Transverse colon (tissue), 4 donors: ENCODE data around the gene CPN1. TPM values are rescaled to one million over a fixed set of nuclear protein-coding genes. Genes with fewer than 3 reads are reported as not detected.

ENCODE experiments used
- DNase-seq: peaks from one replicate; pipeline ENCODE4 v3.0.0-alpha.2; 2019
- H3K27ac ChIP-seq, 4 donors: fragments of 200-600 bp; sonication (generic); 2 replicates each; pipeline ENCODE4 v1.5.1; 2016 to 2018; ENCODE audit warnings: inconsistent platforms in 4 of 4
- H3K27me3 ChIP-seq: fragments of 200-600 bp; sonication (generic); 2 replicates; pipeline ENCODE4 v1.5.1; 2017; ENCODE audit warnings: inconsistent platforms
- H3K36me3 ChIP-seq, 4 donors: fragments of 200-600 bp; sonication (generic); 2 replicates each; pipeline ENCODE4 v1.5.1; 2017 to 2019; ENCODE audit warnings: inconsistent platforms in 4 of 4
- H3K4me1 ChIP-seq, 4 donors: fragments of 200-600 bp; sonication (generic); 2 replicates each; pipeline ENCODE4 v1.5.1; 2017 to 2020; ENCODE audit warnings: inconsistent platforms in 4 of 4
- H3K4me3 ChIP-seq, 4 donors: fragments of 200-600 bp; sonication (generic); 1 replicate in 1 of 4; 2 replicates in 3 of 4; pipeline versions ENCODE4 v1.5.1 to v1.6.1; 2017 to 2019; ENCODE audit warnings: inconsistent platforms in 4 of 4
- H3K9me3 ChIP-seq, 2 donors: fragments of 200-600 bp; sonication (generic); 2 replicates each; pipeline ENCODE4 v1.5.1; 2017 to 2019; ENCODE audit warnings: inconsistent platforms in 2 of 2
- EP300 ChIP-seq: sonication (generic); formaldehyde crosslinking; IDR thresholded peaks from one replicate; pipeline ENCODE4 v1.6.1; 2017; ENCODE audit warnings: antibody characterized with exemption, low read depth
- POLR2A ChIP-seq: fragments of 450-650 bp; IDR thresholded peaks from one replicate; pipeline ENCODE4 v1.6.1; 2016; ENCODE audit warnings: antibody characterized with exemption, mild to moderate bottlenecking, moderate library complexity
- POLR2AphosphoS5 ChIP-seq, 3 donors: sonication (generic); formaldehyde crosslinking; IDR thresholded peaks; one replicate each; pipeline ENCODE4 v1.6.1; 2016; ENCODE audit warnings: antibody characterized with exemption in 3 of 3
- WGBS, 2 donors: methylation state at CpG; one replicate each; pipeline ENCODE4 v1.1.5; 2018; ENCODE audit warnings: low coverage in 1 of 2; 5-methylcytosine and 5-hydroxymethylcytosine counted together
- in situ Hi-C, 4 donors: fragments of 200-750 bp; cut with MboI; loops; one replicate each; pipeline versions ENCODE4 v1.15.0 to v1.15.1; 2017; ENCODE audit warnings: low sequenced_read_pairs in 3 of 4, low pct_ligation_motif_present in 1 of 4, low pct_unique_long_range_greater_than_20kb in 1 of 4
- intact Hi-C: fragments of 100-400 bp; cut with DNase I; formaldehyde crosslinking; loops from one replicate; pipeline ENCODE4 v1.15.1; 2023; ENCODE audit warnings: low total_unique reads
- total RNA-seq, 4 donors: library from RNA; depleted of rRNA; stranded (reverse); fragments of >200 nt; gene quantifications; one replicate each; pipeline ENCODE4 v1.1.0, GENCODE V29; 2016
- TF ChIP-seq, protein P1 (sequence below), 5 experiments: fragments of 200-600 bp in 3 of 5; fragments of 450-650 bp in 2 of 5; sonication (generic) in 3 of 5; IDR thresholded peaks; 1 replicate in 2 of 5; 2 replicates in 3 of 5; pipeline ENCODE4 v1.5.1; 2016 to 2017; ENCODE audit warnings: antibody characterized with exemption in 5 of 5, inconsistent platforms in 3 of 5, mild to moderate bottlenecking in 2 of 5, moderate library complexity in 1 of 5

CPN1 gene
- total RNA-seq, 4 donors from 2014 or later, result not detected

DNA sequence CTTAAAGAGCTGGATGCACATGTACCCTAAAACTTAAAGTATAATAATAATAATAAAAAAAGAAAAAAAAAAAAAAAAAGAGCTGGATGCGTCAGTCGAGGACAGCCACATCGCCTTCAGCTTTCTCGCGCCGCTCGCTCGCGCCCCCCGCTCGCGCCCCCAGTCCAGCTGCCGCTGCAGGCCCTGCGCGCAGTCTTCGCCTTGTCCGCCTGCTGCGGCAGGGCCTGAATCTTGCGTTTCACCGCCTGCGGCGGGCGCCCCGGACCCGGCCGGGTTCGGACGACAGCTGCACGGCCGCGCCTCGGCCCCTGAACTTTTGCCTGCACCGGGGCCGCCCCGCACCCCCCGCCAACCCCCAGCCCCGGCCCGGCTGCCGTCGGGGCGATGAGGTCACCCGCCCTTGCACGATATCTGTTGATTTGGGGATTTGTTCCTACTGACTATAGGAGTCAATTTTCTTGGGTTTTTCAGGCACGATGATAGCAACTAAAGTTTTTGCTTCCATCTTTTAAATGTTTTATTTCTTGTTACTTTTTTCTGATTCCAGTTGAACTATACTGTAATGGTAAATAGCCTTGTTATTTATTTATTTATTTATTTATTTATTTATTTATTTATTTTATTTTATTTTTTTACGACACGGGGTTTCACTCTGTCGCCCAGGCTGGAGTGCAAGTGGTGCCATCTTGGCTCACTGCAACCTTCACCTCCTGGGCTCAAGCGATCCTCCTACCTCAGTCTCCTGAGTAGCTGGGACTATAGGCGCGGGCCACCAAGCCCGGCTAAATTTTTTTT lies 33.5 kb upstream of the CPN1 start:
- intact Hi-C loops, result no loop called here
- Histone ChIP-seq H3K4me1 (peaks cover 0 to 3% (median 0%) of the 10 kb centered on the region in 4 donors), H3K27me3 (peaks cover 35% of the 10 kb centered on the region), H3K27ac (no peak overlapping the region), H3K36me3 (no peaks in the 10 kb centered on the region), H3K4me3 (no peak overlapping the region), H3K9me3 (no peaks in the 10 kb centered on the region)
- TF ChIP-seq POLR2A (no peak), POLR2AphosphoS5 (IDR thresholded peaks at IDR 0.05) (no peak), EP300 (no peak)
- TF ChIP-seq, protein P1, sequence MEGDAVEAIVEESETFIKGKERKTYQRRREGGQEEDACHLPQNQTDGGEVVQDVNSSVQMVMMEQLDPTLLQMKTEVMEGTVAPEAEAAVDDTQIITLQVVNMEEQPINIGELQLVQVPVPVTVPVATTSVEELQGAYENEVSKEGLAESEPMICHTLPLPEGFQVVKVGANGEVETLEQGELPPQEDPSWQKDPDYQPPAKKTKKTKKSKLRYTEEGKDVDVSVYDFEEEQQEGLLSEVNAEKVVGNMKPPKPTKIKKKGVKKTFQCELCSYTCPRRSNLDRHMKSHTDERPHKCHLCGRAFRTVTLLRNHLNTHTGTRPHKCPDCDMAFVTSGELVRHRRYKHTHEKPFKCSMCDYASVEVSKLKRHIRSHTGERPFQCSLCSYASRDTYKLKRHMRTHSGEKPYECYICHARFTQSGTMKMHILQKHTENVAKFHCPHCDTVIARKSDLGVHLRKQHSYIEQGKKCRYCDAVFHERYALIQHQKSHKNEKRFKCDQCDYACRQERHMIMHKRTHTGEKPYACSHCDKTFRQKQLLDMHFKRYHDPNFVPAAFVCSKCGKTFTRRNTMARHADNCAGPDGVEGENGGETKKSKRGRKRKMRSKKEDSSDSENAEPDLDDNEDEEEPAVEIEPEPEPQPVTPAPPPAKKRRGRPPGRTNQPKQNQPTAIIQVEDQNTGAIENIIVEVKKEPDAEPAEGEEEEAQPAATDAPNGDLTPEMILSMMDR (IDR thresholded peaks at IDR 0.05), result no peak
- DNase-seq, result no peak
- in situ Hi-C loops, result no loop called here
- 44 to 56% methylated on average over 29 to 48 of the region's 51 CpGs for WGBS, 2 donors

DNA sequence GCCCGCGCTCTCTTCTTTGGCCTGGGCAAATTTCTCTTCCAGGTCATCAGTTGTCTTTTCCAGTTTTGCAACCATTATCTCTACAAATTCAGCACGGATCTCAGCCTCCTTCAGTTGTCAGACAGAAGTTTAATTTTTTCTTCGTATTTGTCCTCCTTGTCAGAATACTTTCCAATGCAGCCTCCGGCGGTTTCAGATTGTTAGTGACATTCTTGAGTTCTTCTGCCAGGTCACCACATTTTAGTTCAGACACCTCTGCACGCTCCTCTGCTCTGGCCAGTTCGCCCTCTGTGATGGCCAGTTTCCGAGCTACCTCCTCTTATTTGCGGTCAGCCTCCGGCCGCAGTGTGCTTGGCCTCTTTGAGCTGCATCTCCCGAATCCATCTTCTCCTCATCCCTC lies 32.8 kb upstream of the CPN1 start:
- H3K9me3 ChIP-seq, result no peaks in the 10 kb centered on the region
- TF ChIP-seq POLR2A, result no peak
- TF ChIP-seq POLR2AphosphoS5 (IDR thresholded peaks at IDR 0.05), result no peak
- TF ChIP-seq, protein P1 (IDR thresholded peaks at IDR 0.05), result no peak
- no peak for TF ChIP-seq EP300
- 95% methylated on average over 10 to 13 of the region's 13 CpGs for WGBS, 2 donors

DNA sequence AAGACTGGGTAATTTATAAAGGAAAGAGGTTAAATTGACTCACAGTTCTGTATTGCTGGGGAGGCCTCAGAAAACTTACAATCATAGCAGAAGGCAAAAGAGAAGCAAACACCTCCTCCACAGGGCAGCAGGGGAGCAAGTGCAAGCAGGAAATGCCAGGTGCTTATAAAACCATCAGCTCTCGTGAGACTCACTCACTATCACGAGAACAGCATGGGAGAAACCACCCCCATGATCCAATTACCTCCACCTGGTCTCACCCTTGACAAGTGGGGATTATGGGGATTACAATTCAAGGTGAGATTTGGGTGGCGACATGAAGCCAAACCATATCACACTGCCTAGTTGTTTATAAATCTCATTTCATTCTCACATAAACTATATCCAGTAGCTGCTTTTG lies 28.0 kb upstream of the CPN1 start:
- H3K9me3 ChIP-seq, result no peaks in the 10 kb centered on the region
- no peak for DNase-seq
- no peaks in the 10 kb centered on the region for H3K4me1 ChIP-seq
- H3K27me3 ChIP-seq, result peaks cover 21% of the 10 kb centered on the region
- H3K4me3 ChIP-seq, result no peak overlapping the region
- intact Hi-C loops (no loop called here), in situ Hi-C loops (no loop called here)
- no peaks in the 10 kb centered on the region for H3K36me3 ChIP-seq
- no peak for TF ChIP-seq POLR2AphosphoS5 (IDR thresholded peaks at IDR 0.05)
- TF ChIP-seq, protein P1 (IDR thresholded peaks at IDR 0.05), result no peak
- no peak for TF ChIP-seq EP300
- TF ChIP-seq POLR2A, result no peak
- no peak overlapping the region for H3K27ac ChIP-seq
- 36 to 40% methylated on average over 3 of the region's 3 CpGs for WGBS, 2 donors

More for the DNA sequence above, 32.8 kb upstream of the CPN1 start:
- no peaks in the 10 kb centered on the region for H3K36me3 ChIP-seq
- intact Hi-C loops (no loop called here), in situ Hi-C loops (no loop called here)
- H3K27me3 ChIP-seq, result peaks cover 35% of the 10 kb centered on the region
- peaks cover 0 to 3% (median 0%) of the 10 kb centered on the region in 4 donors for H3K4me1 ChIP-seq
- DNase-seq, result no peak
- no peak overlapping the region for H3K4me3 ChIP-seq
- H3K27ac ChIP-seq, result no peak overlapping the region

DNA sequence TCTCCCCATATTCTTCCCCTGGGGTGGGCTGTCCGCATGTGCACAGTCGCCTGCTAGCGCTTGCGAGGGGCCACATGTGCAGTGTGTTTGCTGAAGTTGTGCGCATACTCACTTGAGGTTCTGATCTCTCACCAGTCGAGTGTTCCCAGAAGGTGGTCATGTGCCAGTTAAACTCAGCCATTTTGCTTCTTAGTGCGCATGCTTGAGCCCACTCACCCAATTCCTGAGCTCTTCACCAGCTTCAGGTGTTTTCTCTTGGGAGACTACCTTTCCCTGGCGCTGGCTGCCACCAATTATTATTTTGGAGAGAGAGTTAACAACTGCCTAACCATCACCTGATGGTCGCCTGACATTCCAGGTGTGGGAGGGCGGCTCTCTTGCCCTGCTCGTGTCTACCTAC lies 25.2 kb upstream of the CPN1 start:
- no peaks in the 10 kb centered on the region for H3K9me3 ChIP-seq
- intact Hi-C loops (no loop called here), in situ Hi-C loops (no loop called here)
- no peaks in the 10 kb centered on the region for H3K36me3 ChIP-seq
- no peak for TF ChIP-seq POLR2A
- TF ChIP-seq EP300, result no peak
- no peak for TF ChIP-seq POLR2AphosphoS5 (IDR thresholded peaks at IDR 0.05)
- TF ChIP-seq, protein P1 (IDR thresholded peaks at IDR 0.05), result no peak
- no peaks in the 10 kb centered on the region for H3K4me1 ChIP-seq
- WGBS, 2 donors, result 90 to 93% methylated on average over 7 to 11 of the region's 11 CpGs
- peaks cover 7% of the 10 kb centered on the region for H3K27me3 ChIP-seq
- H3K27ac ChIP-seq, result no peak overlapping the region
- DNase-seq, result no peak
- H3K4me3 ChIP-seq, result no peak overlapping the region
